Activated naive CD8-positive, alpha-beta T cell treated with anti-CD3 and anti-CD28 coated beads, Interleukin-2, amount 50 U/mL, for 16 hours (primary cell): ENCODE data around the gene PDCD1.
"Not testable (repeated sequence)": the region's sequence is repeated elsewhere in the genome, so short reads cannot be mapped to it uniquely, and the experiment has no call there.

Source experiments
- DNase-seq: peaks from one replicate; pipeline ENCODE4 v3.0.0-alpha.2; 2020; ENCODE audit warnings: low read depth, low spot score

Gene PDCD1

GRCh38 chr2:241835611-241836010, 23.1 kb downstream of the PDCD1 start:
- no peak for DNase-seq

GRCh38 chr2:241834527-241835210, 24.0 kb downstream of the PDCD1 start:
- DNase-seq: no peak

GRCh38 chr2:241833756-241834526, 24.8 kb downstream of the PDCD1 start:
- DNase-seq: not testable (repeated sequence)

- DNase-seq: no peak
Observed at GRCh38 chr2:241833101-241833663, 25.5 kb downstream of the PDCD1 start.

- DNase-seq: no peak
Observed at GRCh38 chr2:241827394-241827793, 31.3 kb downstream of the PDCD1 start.

- not testable (repeated sequence) for DNase-seq
Observed at GRCh38 chr2:241823531-241824437, 34.9 kb downstream of the PDCD1 start.

- no peak for DNase-seq
Observed at GRCh38 chr2:241822264-241822623, 36.5 kb downstream of the PDCD1 start.

- no peak for DNase-seq
Observed at GRCh38 chr2:241821460-241822263, 37.0 kb downstream of the PDCD1 start.

GRCh38 chr2:241820625-241821384, 37.9 kb downstream of the PDCD1 start:
- DNase-seq: no peak

- not testable (repeated sequence) for DNase-seq
Observed at GRCh38 chr2:241819947-241820624, 38.6 kb downstream of the PDCD1 start.

- no peak for DNase-seq
Observed at GRCh38 chr2:241818943-241819270, 39.8 kb downstream of the PDCD1 start.

- DNase-seq: no peak
Observed at GRCh38 chr2:241818229-241818942, 40.3 kb downstream of the PDCD1 start.

- not testable (repeated sequence) for DNase-seq
Observed at GRCh38 chr2:241817821-241818215, 40.9 kb downstream of the PDCD1 start.

GRCh38 chr2:241817126-241817820, 41.4 kb downstream of the PDCD1 start:
- DNase-seq: no peak

GRCh38 chr2:241816431-241817121, 42.1 kb downstream of the PDCD1 start:
- DNase-seq: no peak

GRCh38 chr2:241815477-241816430, 42.9 kb downstream of the PDCD1 start:
- no peak for DNase-seq
